Measurements from ENCODE around the gene CARMIL3.

- TF ChIP-seq, protein P1, sequence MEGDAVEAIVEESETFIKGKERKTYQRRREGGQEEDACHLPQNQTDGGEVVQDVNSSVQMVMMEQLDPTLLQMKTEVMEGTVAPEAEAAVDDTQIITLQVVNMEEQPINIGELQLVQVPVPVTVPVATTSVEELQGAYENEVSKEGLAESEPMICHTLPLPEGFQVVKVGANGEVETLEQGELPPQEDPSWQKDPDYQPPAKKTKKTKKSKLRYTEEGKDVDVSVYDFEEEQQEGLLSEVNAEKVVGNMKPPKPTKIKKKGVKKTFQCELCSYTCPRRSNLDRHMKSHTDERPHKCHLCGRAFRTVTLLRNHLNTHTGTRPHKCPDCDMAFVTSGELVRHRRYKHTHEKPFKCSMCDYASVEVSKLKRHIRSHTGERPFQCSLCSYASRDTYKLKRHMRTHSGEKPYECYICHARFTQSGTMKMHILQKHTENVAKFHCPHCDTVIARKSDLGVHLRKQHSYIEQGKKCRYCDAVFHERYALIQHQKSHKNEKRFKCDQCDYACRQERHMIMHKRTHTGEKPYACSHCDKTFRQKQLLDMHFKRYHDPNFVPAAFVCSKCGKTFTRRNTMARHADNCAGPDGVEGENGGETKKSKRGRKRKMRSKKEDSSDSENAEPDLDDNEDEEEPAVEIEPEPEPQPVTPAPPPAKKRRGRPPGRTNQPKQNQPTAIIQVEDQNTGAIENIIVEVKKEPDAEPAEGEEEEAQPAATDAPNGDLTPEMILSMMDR (IDR thresholded peaks at IDR 0.05; ENCODE audit: low read depth, low read length): no peak
- TF ChIP-seq, protein P2, sequence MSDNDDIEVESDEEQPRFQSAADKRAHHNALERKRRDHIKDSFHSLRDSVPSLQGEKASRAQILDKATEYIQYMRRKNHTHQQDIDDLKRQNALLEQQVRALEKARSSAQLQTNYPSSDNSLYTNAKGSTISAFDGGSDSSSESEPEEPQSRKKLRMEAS (IDR thresholded peaks at IDR 0.05; ENCODE audit: low read depth, low read length): no peak
- TF ChIP-seq POLR2A (IDR thresholded peaks at IDR 0.05; ENCODE audit: extremely low read depth, insufficient read length): no peak
Observed at GRCh38 chr14:24100197-24100981, 48.6 kb downstream of the CARMIL3 start.

Measured in NB4 (cell line).